ENCODE results near the gene STT3B.
"Not testable (repeated sequence)": the region's sequence is repeated elsewhere in the genome, so short reads cannot be mapped to it uniquely, and the experiment has no call there.

Gene STT3B

GRCh38 chr3:31532587-31533168, at the start of gene STT3B:
TSS of gene STT3B (plus strand) at chr3:31532925. CDS start at chr3:31532999, 74 bp downstream.
- no peak for DNase-seq (ENCODE audit: low read depth, low spot score)

GRCh38 chr3:31483776-31484175, 48.9 kb upstream of the STT3B start:
- DNase-seq (ENCODE audit: low read depth, low spot score) = no peak

DNA sequence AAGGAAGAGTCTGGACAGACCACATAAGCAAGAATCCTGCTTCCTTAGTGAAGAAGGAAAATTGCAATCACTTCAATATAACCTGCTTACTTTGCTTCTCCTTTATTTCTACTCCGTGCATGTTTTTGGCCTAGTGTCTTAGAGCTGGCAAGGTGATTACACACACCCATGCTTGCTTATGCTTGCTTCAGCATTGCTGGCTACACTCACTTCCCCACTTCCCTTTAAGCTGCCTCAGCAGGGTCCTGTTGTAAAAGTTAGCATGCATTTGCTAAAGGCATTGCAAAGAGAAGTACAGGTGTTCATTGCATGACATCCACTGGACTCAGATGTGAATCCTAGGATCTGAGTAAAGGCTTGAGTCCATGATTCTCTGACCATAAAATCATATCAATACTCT, 47.5 kb upstream of the STT3B start:
- DNase-seq (ENCODE audit: low read depth, low spot score) = no peak

GRCh38 chr3:31486865-31487533, 45.7 kb upstream of the STT3B start:
- DNase-seq (ENCODE audit: low read depth, low spot score) = no peak

DNA sequence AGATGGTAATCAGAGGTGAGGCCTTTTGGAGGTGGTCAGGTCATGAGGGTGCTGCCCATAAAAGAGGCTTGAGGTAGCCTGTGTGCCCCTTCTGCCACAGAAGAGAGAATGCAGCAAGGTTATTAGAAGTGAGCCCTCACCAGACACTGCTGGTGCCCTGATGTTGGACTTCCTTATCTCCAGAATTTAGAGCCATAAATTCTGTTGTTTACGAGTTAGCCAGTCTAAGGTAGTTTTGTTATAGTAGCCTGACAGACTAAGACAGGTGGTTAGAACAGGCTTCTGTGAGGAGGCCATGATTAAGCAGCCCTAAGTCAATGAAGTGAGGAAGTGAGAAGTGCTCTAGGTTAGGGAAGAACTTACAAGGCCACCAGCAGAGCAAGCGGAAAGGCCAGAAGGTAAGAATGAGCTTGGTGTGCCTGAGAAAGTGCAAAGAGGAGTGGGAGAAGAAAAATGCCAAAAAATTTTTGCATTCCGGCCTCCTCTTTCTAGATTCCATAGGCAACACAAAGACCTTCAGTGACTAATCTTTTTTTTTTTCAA, 44.2 kb upstream of the STT3B start:
- no peak for DNase-seq (ENCODE audit: low read depth, low spot score)

DNA sequence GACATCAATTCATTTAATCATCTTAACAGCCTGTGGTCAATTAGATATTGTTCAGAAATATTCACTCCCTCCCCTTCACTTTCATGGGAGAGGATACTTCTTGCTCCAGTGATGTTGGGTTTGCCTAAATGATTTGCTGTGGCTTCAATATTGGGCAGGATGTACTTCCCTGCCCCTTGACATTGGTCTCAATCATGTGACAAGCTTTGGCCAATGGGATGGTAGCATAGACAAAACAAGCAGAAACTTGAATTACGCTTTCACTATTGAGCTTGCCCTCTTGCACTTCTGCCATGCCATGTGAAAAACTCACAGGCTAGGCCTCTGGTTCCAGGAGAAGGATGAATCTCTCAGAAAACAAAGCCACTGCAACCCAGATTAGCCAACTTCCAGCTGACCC, 42.2 kb upstream of the STT3B start:
- DNase-seq (ENCODE audit: low read depth, low spot score) = no peak

GRCh38 chr3:31491660-31492059, 41.1 kb upstream of the STT3B start:
- DNase-seq (ENCODE audit: low read depth, low spot score) = no peak

GRCh38 chr3:31493149-31493548, 39.6 kb upstream of the STT3B start:
- no peak for DNase-seq (ENCODE audit: low read depth, low spot score)

DNA sequence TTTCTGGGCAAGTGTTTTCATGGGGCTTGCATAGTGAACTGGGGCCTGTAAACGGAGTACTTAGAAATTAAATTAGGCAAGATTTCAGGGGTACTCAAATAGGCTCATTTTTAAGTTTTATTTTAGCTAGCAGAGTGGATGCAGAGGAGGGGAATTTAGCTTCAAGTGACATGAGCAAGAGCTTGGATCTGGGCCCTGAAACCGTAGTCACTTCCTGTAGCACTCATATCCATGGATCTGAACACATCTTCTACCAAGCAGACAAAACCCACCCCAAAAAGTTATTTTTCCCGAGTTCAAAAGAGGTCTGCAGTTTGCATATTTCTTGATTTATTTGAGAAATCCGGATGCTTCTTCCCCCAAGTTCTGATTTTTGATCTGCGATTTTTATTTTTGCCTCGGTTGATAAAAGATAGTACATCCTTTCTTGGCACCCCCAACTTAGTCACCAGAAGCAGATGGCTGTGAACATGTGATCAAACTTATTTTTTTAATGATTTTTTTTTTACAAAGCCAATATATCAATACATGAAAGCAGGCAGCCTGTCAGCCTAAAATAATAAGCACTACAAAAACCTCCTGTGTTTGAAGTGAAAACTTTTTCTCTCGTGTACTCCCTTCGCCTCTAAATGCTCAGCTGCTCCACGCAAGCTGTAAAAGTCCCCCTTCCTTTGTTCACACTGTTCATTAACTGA, 36.6 kb upstream of the STT3B start:
- DNase-seq (ENCODE audit: low read depth, low spot score) = no peak

GRCh38 chr3:31498791-31499190, 33.9 kb upstream of the STT3B start:
- no peak for DNase-seq (ENCODE audit: low read depth, low spot score)

GRCh38 chr3:31499281-31499680, 33.4 kb upstream of the STT3B start:
- no peak for DNase-seq (ENCODE audit: low read depth, low spot score)

GRCh38 chr3:31502803-31503221, 29.9 kb upstream of the STT3B start:
- DNase-seq (ENCODE audit: low read depth, low spot score) = no peak

DNA sequence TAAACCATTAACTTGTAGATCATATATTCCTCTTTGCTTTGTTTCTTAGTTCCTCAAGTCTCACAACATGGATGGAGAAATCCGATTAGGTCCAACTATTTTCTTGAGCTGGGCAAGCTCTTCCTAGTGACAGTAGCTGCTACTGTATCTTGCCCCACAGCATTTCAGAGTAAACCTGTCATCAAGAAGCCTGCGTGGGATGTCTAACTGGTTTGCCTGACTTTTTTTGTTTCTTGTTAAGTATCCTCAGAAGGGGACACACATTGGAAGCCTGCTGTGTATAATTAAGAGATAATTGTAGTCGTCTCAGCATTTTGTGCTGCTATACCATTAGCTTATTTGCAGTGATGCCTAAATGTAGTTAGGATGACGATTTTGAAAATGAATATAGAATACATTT, 29.3 kb upstream of the STT3B start:
- no peak for DNase-seq (ENCODE audit: low read depth, low spot score)

DNA sequence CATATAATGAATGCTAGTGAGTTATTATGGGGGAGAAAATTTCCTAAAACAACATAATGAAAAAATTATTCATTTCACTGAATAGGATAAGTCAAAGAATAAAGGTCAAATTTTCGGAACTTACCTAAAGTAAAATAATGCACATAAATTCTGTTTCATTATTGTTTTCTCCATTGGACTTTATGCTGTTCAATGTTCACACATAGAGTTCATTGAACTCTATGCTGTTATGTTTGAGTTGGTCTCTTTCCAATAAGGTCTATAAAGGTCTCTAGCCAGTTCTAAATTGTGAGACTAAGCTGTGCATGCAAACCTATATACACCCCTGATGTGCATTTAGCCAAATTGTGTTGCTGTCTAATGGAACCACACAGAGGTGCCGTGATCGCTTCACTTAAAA, 28.5 kb upstream of the STT3B start:
- no peak for DNase-seq (ENCODE audit: low read depth, low spot score)

DNA sequence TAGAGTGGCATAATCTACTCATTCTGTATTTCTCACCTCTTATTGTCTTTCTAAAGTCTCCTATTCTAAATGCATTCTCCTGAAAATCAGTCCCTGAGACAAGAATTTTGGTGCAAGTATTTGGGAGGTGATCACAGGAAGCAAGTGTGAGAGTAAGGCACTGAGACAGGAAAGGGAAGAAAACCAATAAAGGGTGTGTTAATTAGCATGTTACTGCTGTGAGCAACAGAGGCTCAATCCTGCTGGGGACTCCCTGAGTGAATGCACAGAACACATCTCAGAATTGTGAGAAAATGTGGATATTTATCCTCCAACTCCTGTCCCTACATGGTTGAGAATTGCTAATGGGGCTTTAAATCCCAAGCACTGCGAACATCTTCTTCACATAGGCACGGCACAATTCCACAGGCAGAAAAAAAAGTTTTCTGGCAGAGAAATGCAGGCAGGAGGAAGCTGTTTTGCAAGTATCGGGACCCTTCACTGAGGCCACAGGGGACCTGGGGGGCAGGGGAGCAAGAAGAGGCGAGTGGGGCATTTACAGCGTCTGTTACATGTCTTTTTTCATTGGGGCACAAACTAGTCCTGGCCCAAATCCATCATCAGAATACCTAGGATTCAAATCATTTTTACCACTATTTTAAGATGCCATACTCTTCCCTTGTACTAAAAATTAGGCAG, 27.2 kb upstream of the STT3B start:
- no peak for DNase-seq (ENCODE audit: low read depth, low spot score)

DNA sequence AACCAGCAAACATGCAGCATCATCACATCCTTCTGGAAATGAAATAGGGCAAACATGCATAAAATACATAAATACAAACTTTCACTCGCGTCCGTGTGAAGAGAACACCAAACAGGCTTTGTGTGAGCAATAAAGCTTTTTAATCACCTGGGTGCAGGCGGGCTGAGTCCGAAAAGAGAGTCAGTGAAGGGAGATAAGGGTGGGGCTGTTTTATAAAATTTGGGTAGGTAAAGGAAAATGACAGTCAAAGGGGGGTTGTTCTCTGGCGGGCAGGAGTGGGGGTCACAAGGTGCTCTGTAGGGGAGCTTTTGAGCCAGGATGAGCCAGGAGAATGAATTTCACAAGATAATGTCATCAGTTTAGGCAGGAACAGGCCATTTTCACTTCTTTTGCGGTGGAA, 26.2 kb upstream of the STT3B start:
- not testable (repeated sequence) for DNase-seq (ENCODE audit: low read depth, low spot score)

DNA sequence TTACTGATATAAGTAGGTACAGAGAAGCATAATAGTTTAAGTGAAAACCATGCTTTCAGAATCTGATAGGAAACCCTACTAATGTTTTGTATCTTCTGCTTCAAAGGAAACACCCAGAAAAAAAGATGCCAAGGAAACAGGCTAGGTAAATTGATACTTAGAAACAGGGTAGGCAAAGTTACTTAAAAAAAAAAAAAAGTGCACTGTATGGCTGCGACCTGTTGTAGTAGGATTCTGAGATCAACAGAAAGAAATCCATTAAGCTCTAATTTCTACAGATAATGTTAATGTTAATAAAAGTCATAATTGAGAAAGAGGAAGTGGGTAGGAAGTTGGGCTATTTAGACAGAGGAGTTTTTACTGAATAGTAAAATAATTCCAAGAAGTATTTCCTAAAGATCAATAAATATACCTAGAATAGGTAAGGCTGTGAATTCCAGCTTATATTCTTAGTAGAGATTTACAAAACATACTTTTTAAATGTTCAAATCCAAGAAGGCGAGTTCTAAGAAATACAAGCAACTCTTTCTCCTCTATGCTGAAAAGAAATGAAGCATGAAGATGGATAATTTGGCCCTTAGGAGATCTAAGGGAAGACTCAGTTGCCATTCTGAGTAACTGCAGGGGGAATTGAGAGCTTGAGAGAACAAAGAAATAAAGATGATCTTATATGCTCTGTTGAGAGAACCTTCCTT, 24.1 kb upstream of the STT3B start:
- no peak for DNase-seq (ENCODE audit: low read depth, low spot score)

- no peak for DNase-seq (ENCODE audit: low read depth, low spot score)
These were observed 23.5 kb upstream of the STT3B start for GRCh38 chr3:31509147-31509728.

DNA sequence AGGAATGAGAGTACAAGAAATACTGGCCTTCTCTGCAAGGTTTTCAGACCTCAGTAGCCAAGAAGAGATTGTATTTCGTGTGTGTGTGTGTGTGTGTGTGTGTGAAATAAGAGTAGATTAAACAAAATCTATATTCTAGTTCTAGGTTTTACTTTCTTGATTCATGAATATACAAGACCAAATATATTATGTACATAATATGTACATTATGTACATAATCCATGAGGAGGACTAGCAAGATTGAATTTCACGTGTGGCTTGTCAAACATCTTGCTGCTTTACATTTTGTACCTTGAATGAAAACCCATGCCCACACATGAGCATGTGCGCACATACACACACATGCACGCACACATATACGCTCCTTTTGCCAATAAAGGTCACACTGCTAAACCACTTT, 18.2 kb upstream of the STT3B start:
- DNase-seq (ENCODE audit: low read depth, low spot score) = no peak

- no peak for DNase-seq (ENCODE audit: low read depth, low spot score)
These were observed 17.0 kb upstream of the STT3B start for GRCh38 chr3:31515486-31516284.

All from brain pericyte (primary cell).